ENCODE data around the gene RENBP. TPM values are rescaled to one million over a fixed set of nuclear protein-coding genes. Genes with fewer than 3 reads are reported as not detected.

The RENBP gene
- polyA plus RNA-seq, 1 experiment: 0.16 TPM

GRCh38 chrX:153889123-153889522 lies 55.3 kb downstream of the RENBP start:
- peaks cover 27% of the 10 kb centered on the region for H3K27me3 ChIP-seq (ENCODE audit: control insufficient read depth, insufficient read depth, low read length)
- TF ChIP-seq CTCF (IDR thresholded peaks at IDR 0.05; ENCODE audit: low read depth, low read length): no peak

GRCh38 chrX:153888344-153888743 lies 56.1 kb downstream of the RENBP start:
- no peak for TF ChIP-seq CTCF (IDR thresholded peaks at IDR 0.05; ENCODE audit: low read depth, low read length)
- no peak overlapping the region for H3K4me3 ChIP-seq (ENCODE audit: low read depth, low read length)
- DNase-seq (ENCODE audit: low read depth, low spot score): no peak
- CTCF ChIA-PET: no interaction called here
- POLR2A ChIA-PET: no interaction called here
- no peak overlapping the region for H3K27ac ChIP-seq (ENCODE audit: low read depth, low read length)
- no peaks in the 10 kb centered on the region; the same call in 1 of the 2 replicates for H3K9me3 ChIP-seq (ENCODE audit: control insufficient read depth, insufficient read depth, low read length)
- peaks cover 34% of the 10 kb centered on the region for H3K27me3 ChIP-seq (ENCODE audit: control insufficient read depth, insufficient read depth, low read length)

More at GRCh38 chrX:153889123-153889522, 55.3 kb downstream of the RENBP start:
- Histone ChIP-seq H3K9me3 (ENCODE audit: control insufficient read depth, insufficient read depth, low read length) (no peaks in the 10 kb centered on the region; the same call in 1 of the 2 replicates), H3K27ac (ENCODE audit: low read depth, low read length) (no peak overlapping the region), H3K4me3 (ENCODE audit: low read depth, low read length) (no peak overlapping the region)
- ChIA-PET CTCF (no interaction called here), POLR2A (no interaction called here)
- DNase-seq (ENCODE audit: low read depth, low spot score): no peak

GRCh38 chrX:153887385-153887784 lies 57.1 kb downstream of the RENBP start:
- Histone ChIP-seq H3K27me3 (ENCODE audit: control insufficient read depth, insufficient read depth, low read length) (peaks cover 37% of the 10 kb centered on the region), H3K27ac (ENCODE audit: low read depth, low read length) (no peak overlapping the region), H3K4me3 (ENCODE audit: low read depth, low read length) (no peak overlapping the region), H3K9me3 (ENCODE audit: control insufficient read depth, insufficient read depth, low read length) (no peaks in the 10 kb centered on the region; the same call in 1 of the 2 replicates)
- TF ChIP-seq CTCF (IDR thresholded peaks at IDR 0.05; ENCODE audit: low read depth, low read length): no peak
- ChIA-PET CTCF (no interaction called here), POLR2A (no interaction called here)
- no peak for DNase-seq (ENCODE audit: low read depth, low spot score)

GRCh38 chrX:153886915-153887314 lies 57.5 kb downstream of the RENBP start:
- CTCF ChIA-PET: no interaction called here
- H3K27me3 ChIP-seq (ENCODE audit: control insufficient read depth, insufficient read depth, low read length): peaks cover 37% of the 10 kb centered on the region
- no peak for TF ChIP-seq CTCF (IDR thresholded peaks at IDR 0.05; ENCODE audit: low read depth, low read length)
- DNase-seq (ENCODE audit: low read depth, low spot score): no peak
- POLR2A ChIA-PET: no interaction called here
- H3K27ac ChIP-seq (ENCODE audit: low read depth, low read length): no peak overlapping the region
- H3K4me3 ChIP-seq (ENCODE audit: low read depth, low read length): no peak overlapping the region
- no peaks in the 10 kb centered on the region; the same call in 1 of the 2 replicates for H3K9me3 ChIP-seq (ENCODE audit: control insufficient read depth, insufficient read depth, low read length)

- CTCF ChIA-PET: no interaction called here
- no peak for TF ChIP-seq CTCF (IDR thresholded peaks at IDR 0.05; ENCODE audit: low read depth, low read length)
- POLR2A ChIA-PET: no interaction called here
- no peak within 1 kb of the TSS for H3K4me3 ChIP-seq (ENCODE audit: low read depth, low read length)
- H3K27me3 ChIP-seq (ENCODE audit: control insufficient read depth, insufficient read depth, low read length): peaks cover 42% of the 10 kb centered on the region
- no peaks in the 10 kb centered on the region; the same call in 1 of the 2 replicates for H3K9me3 ChIP-seq (ENCODE audit: control insufficient read depth, insufficient read depth, low read length)
- no peak within 1 kb of the TSS for H3K27ac ChIP-seq (ENCODE audit: low read depth, low read length)
- DNase-seq (ENCODE audit: low read depth, low spot score): no peak
These were observed 58.2 kb downstream of the RENBP start, which contains the start of gene L1CAM for GRCh38 chrX:153885968-153886903. TSS of gene L1CAM (minus strand) at chrX:153886173. CDS start at chrX:153875836, 10,337 bp downstream.

All from AG04450 (cell line).